Limb (tissue), 2 donors: ENCODE results near the gene ATXN7L3B.
A peak's percentile ranks its signal among the peaks of the same experiment; 100 is the strongest.
"Not testable (repeated sequence)": the region's sequence is repeated elsewhere in the genome, so short reads cannot be mapped to it uniquely, and the experiment has no call there.

Source experiments
- DNase-seq, 2 donors: peaks; one replicate each; pipeline ENCODE4 v3.0.0-alpha.2; 2016; ENCODE audit errors: extremely low spot score in 2 of 2

The ATXN7L3B gene

GRCh38 chr12:74537707-74538385 lies at the start of gene ATXN7L3B:
Gene ATXN7L3B (plus strand): TSS chr12:74537835. CDS start chr12:74538113, 278 bp downstream.
- DNase-seq: peak; percentile 96

- no peak for DNase-seq
Observed at GRCh38 chr12:74488134-74488533, 49.5 kb upstream of the ATXN7L3B start.

- DNase-seq: no peak
Observed at GRCh38 chr12:74489543-74489942, 48.1 kb upstream of the ATXN7L3B start.

- DNase-seq: no peak
Observed at GRCh38 chr12:74490390-74491064, 47.1 kb upstream of the ATXN7L3B start.

GRCh38 chr12:74491374-74491773 lies 46.3 kb upstream of the ATXN7L3B start:
- no peak for DNase-seq

GRCh38 chr12:74499192-74499591 lies 38.4 kb upstream of the ATXN7L3B start:
- DNase-seq: no peak

- not testable (repeated sequence) for DNase-seq
Observed at GRCh38 chr12:74508873-74509657, 28.6 kb upstream of the ATXN7L3B start.

- no peak for DNase-seq
Observed at GRCh38 chr12:74509886-74510285, 27.7 kb upstream of the ATXN7L3B start.

GRCh38 chr12:74514098-74514872 lies 23.4 kb upstream of the ATXN7L3B start:
- no peak for DNase-seq

GRCh38 chr12:74515849-74516248 lies 21.8 kb upstream of the ATXN7L3B start:
- no peak for DNase-seq

- DNase-seq: no peak
Observed at GRCh38 chr12:74526535-74526934, 11.1 kb upstream of the ATXN7L3B start.

- no peak for DNase-seq
Observed at GRCh38 chr12:74527491-74527890, 10.1 kb upstream of the ATXN7L3B start.

- no peak for DNase-seq
Observed at GRCh38 chr12:74530676-74531075, 7.0 kb upstream of the ATXN7L3B start.

GRCh38 chr12:74535536-74535935 lies 2.1 kb upstream of the ATXN7L3B start:
- DNase-seq: no peak

GRCh38 chr12:74537126-74537706 lies 419 bp upstream of the ATXN7L3B start:
- DNase-seq: peak in 1 of 2 donors; percentile 87

GRCh38 chr12:74538491-74539258 lies 1.0 kb downstream of the ATXN7L3B start:
- peak in 1 of 2 donors; percentile 37 for DNase-seq

GRCh38 chr12:74539261-74539660 lies 1.6 kb downstream of the ATXN7L3B start:
- DNase-seq: no peak

GRCh38 chr12:74539765-74540526 lies 2.3 kb downstream of the ATXN7L3B start:
- DNase-seq: no peak

- no peak for DNase-seq
Observed at GRCh38 chr12:74541074-74541473, 3.4 kb downstream of the ATXN7L3B start.

GRCh38 chr12:74547249-74547648 lies 9.6 kb downstream of the ATXN7L3B start:
- DNase-seq: no peak
